Activated T-helper 1 cell treated with anti-CD3 and anti-CD28 coated beads, Interleukin-12 subunit alpha, Interleukin-12 subunit beta, Interleukin-2, Interleukin-4 antibody, amounts not matched to agents 30 ng/mL and 10 ng/mL and 1 ng/mL, durations not matched to agents 14 hours and 24 hours and 36 hours (primary cell): ENCODE data around the gene SIGLEC14. TPM values are rescaled to one million over a fixed set of nuclear protein-coding genes. Genes with fewer than 3 reads are reported as not detected.

Experiments
- DNase-seq: peaks from one replicate; pipeline ENCODE4 v3.0.0; 2021; ENCODE audit warnings: low spot score
- H3K27ac Mint-ChIP-seq: one replicate; pipeline ENCODE4 v1.8.0; 2021; ENCODE audit warnings: mild to moderate bottlenecking, mixed read lengths
- H3K27me3 Mint-ChIP-seq: one replicate; pipeline ENCODE4 v1.8.0; 2022; ENCODE audit warnings: mild to moderate bottlenecking, moderate library complexity, mixed read lengths; ENCODE audit not compliant: insufficient read depth
- H3K36me3 Mint-ChIP-seq: one replicate; pipeline ENCODE4 v1.8.0; 2021; ENCODE audit warnings: low read depth, mixed read lengths
- H3K4me1 Mint-ChIP-seq: one replicate; pipeline ENCODE4 v1.8.0; 2021; ENCODE audit warnings: low read depth, mixed read lengths
- H3K4me3 Mint-ChIP-seq: one replicate; pipeline ENCODE4 v1.8.0; 2021; ENCODE audit warnings: mild to moderate bottlenecking, moderate library complexity, mixed read lengths
- H3K9me3 Mint-ChIP-seq: one replicate; pipeline ENCODE4 v1.8.0; 2021; ENCODE audit warnings: mixed read lengths
- intact Hi-C: fragments of 100-400 bp; cut with micrococcal nuclease; formaldehyde crosslinking; loops from one replicate; pipeline ENCODE4 v1.15.1; 2024
- total RNA-seq: library from RNA; stranded (reverse); gene quantifications from 2 replicates; pipeline ENCODE4 v1.2.3, GENCODE V29; 2022

SIGLEC14 gene
- total RNA-seq, 1 donor from 2014 or later, result not detected

DNA sequence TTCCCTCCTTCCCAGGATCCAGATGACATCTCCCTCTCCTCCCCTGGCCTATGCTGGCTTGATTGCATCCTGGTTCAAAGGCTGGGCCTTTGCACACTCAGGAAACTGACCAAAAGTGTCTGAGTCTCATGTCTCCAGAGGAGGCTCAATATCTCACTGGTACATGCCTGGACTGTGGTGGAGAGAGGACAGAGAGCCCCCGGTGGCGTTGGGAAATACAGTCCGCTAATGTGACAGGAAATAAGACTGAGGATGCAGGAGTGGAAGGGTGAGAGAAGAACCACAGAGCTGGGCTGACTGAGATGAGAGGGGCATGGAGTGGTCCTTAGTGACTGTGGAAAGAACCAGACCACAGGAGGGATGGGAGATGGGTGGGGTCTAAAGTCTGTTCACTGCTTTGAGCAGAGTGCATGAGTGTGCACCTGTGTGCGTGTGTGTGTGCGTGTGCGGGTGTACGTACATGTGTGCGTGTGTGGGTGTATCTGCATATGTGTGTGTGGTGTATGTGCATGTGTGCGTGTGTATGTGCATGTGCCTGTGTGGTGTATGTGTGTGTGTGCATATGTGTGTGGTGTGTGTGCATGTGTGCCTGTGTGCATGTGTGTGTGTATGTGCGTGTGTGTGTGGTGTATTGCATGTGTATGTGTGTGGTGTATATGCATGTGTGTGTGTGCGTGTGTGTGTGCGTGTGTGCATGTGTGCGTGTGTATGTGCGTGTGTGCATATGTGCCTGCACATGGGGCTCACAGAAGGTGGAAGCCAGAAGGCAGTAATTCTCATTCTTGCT is 18.3 kb downstream of the SIGLEC14 start:
- no peaks in the 10 kb centered on the region for H3K4me1 Mint-ChIP-seq
- H3K36me3 Mint-ChIP-seq, result no peaks in the 10 kb centered on the region
- H3K9me3 Mint-ChIP-seq, result no peaks in the 10 kb centered on the region
- intact Hi-C loops, result no loop called here
- no peak for DNase-seq
- H3K4me3 Mint-ChIP-seq, result no peak overlapping the region
- H3K27ac Mint-ChIP-seq, result no peak overlapping the region
- H3K27me3 Mint-ChIP-seq, result peaks cover 10% of the 10 kb centered on the region

GRCh38 chr19:51627491-51628138 is 19.0 kb downstream of the SIGLEC14 start:
- no peaks in the 10 kb centered on the region for H3K36me3 Mint-ChIP-seq
- no peaks in the 10 kb centered on the region for H3K9me3 Mint-ChIP-seq
- no peaks in the 10 kb centered on the region for H3K4me1 Mint-ChIP-seq
- intact Hi-C loops, result no loop called here
- H3K27me3 Mint-ChIP-seq, result peaks cover 10% of the 10 kb centered on the region
- DNase-seq, result no peak
- no peak overlapping the region for H3K27ac Mint-ChIP-seq
- H3K4me3 Mint-ChIP-seq, result no peak overlapping the region

DNA sequence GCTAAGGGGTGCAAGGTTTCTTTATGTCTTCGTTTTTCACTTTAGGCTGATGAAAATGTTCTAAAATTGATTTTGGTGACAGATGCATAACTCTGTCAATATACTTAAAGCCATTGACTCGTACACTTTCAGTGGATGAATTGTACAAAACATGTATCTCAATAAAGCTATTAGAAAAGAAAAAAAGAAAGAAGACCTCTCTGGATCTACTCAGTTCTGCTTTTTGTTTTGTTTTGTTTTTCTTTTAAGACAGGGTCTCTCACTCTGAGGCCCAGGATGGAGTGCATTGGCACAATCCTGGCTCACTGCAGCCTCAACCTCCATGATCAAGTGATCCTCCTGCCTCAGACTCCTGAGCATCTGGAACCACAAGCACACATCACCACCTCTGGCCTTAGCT is 19.9 kb downstream of the SIGLEC14 start:
- H3K9me3 Mint-ChIP-seq, result no peaks in the 10 kb centered on the region
- DNase-seq, result no peak
- H3K27ac Mint-ChIP-seq, result no peak overlapping the region
- H3K4me3 Mint-ChIP-seq, result no peak overlapping the region
- no peaks in the 10 kb centered on the region for H3K4me1 Mint-ChIP-seq
- no peaks in the 10 kb centered on the region for H3K36me3 Mint-ChIP-seq
- peaks cover 5% of the 10 kb centered on the region for H3K27me3 Mint-ChIP-seq
- intact Hi-C loops, result no loop called here

- Mint-ChIP-seq H3K36me3 (no peaks in the 10 kb centered on the region), H3K27me3 (peaks cover 2% of the 10 kb centered on the region), H3K4me1 (no peaks in the 10 kb centered on the region), H3K4me3 (no peak overlapping the region), H3K27ac (no peak overlapping the region), H3K9me3 (no peaks in the 10 kb centered on the region)
- intact Hi-C loops, result no loop called here
- no peak for DNase-seq
These were observed 25.4 kb downstream of the SIGLEC14 start for GRCh38 chr19:51621178-51621577.

DNA sequence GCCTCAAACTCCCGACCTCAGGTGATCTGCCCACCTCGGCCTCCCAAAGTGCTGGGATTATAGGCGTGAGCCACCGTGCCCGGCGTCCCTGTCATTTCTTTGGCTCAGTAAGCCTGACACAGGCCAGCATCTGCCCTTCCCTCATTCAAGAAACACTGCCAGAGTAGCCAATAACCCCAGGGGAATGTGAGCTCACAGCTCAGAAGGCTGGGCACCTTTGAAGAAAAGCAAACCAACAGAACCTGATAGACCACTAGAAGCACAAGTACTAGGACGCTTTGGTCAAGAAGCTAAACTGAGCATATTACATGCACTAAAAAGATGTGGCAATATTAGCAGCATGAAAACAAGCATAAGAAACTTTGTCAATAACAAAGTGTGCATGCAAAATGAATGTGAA is 30.6 kb downstream of the SIGLEC14 start:
- DNase-seq, result no peak
- H3K36me3 Mint-ChIP-seq, result no peaks in the 10 kb centered on the region
- no peak overlapping the region for H3K4me3 Mint-ChIP-seq
- H3K4me1 Mint-ChIP-seq, result no peaks in the 10 kb centered on the region
- H3K27me3 Mint-ChIP-seq, result peaks cover 2% of the 10 kb centered on the region
- no peak overlapping the region for H3K27ac Mint-ChIP-seq
- intact Hi-C loops, result no loop called here
- H3K9me3 Mint-ChIP-seq, result peaks cover 12% of the 10 kb centered on the region

- Mint-ChIP-seq H3K9me3 (peaks cover 12% of the 10 kb centered on the region), H3K36me3 (no peaks in the 10 kb centered on the region), H3K27ac (no peak overlapping the region), H3K4me3 (no peak overlapping the region), H3K4me1 (no peaks in the 10 kb centered on the region), H3K27me3 (peaks cover 2% of the 10 kb centered on the region)
- intact Hi-C loops, result no loop called here
- no peak for DNase-seq
These were observed 31.8 kb downstream of the SIGLEC14 start for GRCh38 chr19:51614789-51615188.

GRCh38 chr19:51610576-51610975 is 36.0 kb downstream of the SIGLEC14 start:
- Mint-ChIP-seq H3K27ac (no peak overlapping the region), H3K36me3 (no peaks in the 10 kb centered on the region), H3K9me3 (peaks cover 12% of the 10 kb centered on the region), H3K4me1 (peaks cover 11% of the 10 kb centered on the region), H3K27me3 (no peaks in the 10 kb centered on the region), H3K4me3 (no peak overlapping the region)
- intact Hi-C loops, result no loop called here
- no peak for DNase-seq

- H3K27ac Mint-ChIP-seq, result no peak overlapping the region
- H3K4me1 Mint-ChIP-seq, result peaks cover 11% of the 10 kb centered on the region
- H3K4me3 Mint-ChIP-seq, result no peak overlapping the region
- DNase-seq, result peak; percentile 46
- H3K9me3 Mint-ChIP-seq, result peaks cover 10% of the 10 kb centered on the region
- H3K27me3 Mint-ChIP-seq, result no peaks in the 10 kb centered on the region
- H3K36me3 Mint-ChIP-seq, result no peaks in the 10 kb centered on the region
- intact Hi-C loops, result no loop called here
These were observed 38.6 kb downstream of the SIGLEC14 start for GRCh38 chr19:51607920-51608562.

DNA sequence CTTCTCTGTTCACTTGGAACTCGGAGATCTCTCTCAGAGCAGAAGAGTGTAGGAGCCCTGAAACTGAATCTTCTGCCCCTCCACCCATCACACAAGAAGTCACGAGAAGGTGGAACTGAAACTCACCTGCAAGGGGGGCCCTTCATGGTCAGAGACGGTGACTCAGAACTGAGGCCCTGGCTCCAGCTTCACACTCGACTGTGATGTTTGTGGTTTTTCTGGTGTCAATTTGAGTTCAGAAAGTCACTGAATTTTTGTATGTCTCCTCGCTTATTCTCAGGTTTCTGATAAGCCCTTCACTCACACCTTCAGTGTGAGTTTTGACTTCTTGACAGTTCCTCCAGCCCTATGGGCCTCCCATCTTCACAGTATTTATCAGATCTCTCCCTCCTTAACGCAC is 39.5 kb downstream of the SIGLEC14 start:
- peaks cover 11% of the 10 kb centered on the region for H3K4me1 Mint-ChIP-seq
- intact Hi-C loops, result no loop called here

GRCh38 chr19:51602189-51602854 is 44.3 kb downstream of the SIGLEC14 start:
- Mint-ChIP-seq H3K36me3 (no peaks in the 10 kb centered on the region), H3K4me1 (peaks cover 5% of the 10 kb centered on the region), H3K4me3 (no peak overlapping the region), H3K9me3 (no peaks in the 10 kb centered on the region), H3K27ac (peak overlapping the region; percentile 11), H3K27me3 (peaks cover 12% of the 10 kb centered on the region)
- DNase-seq, result no peak
- intact Hi-C loops, result loop anchor here (5.0 kb wide), 1 partner anchor 35 kb away; no protein-coding TSS in a partner anchor

More for the DNA sequence above, 39.5 kb downstream of the SIGLEC14 start:
- Mint-ChIP-seq H3K9me3 (peaks cover under 1% of the 10 kb centered on the region), H3K27ac (no peak overlapping the region), H3K36me3 (no peaks in the 10 kb centered on the region), H3K4me3 (no peak overlapping the region), H3K27me3 (peaks cover 3% of the 10 kb centered on the region)
- DNase-seq, result no peak

GRCh38 chr19:51600940-51601580 is 45.6 kb downstream of the SIGLEC14 start:
- H3K36me3 Mint-ChIP-seq, result no peaks in the 10 kb centered on the region
- no peak overlapping the region for H3K4me3 Mint-ChIP-seq
- no peak overlapping the region for H3K27ac Mint-ChIP-seq
- peaks cover 12% of the 10 kb centered on the region for H3K27me3 Mint-ChIP-seq
- intact Hi-C loops, result loop anchor here (5.0 kb wide), 1 partner anchor 36 kb away; no protein-coding TSS in a partner anchor
- no peaks in the 10 kb centered on the region for H3K9me3 Mint-ChIP-seq
- no peak for DNase-seq
- H3K4me1 Mint-ChIP-seq, result no peaks in the 10 kb centered on the region

GRCh38 chr19:51599084-51599483 is 47.5 kb downstream of the SIGLEC14 start:
- H3K36me3 Mint-ChIP-seq, result no peaks in the 10 kb centered on the region
- H3K9me3 Mint-ChIP-seq, result peaks cover 3% of the 10 kb centered on the region
- no peak overlapping the region for H3K27ac Mint-ChIP-seq
- H3K4me3 Mint-ChIP-seq, result no peak overlapping the region
- H3K27me3 Mint-ChIP-seq, result peaks cover 12% of the 10 kb centered on the region
- peaks cover 12% of the 10 kb centered on the region for H3K4me1 Mint-ChIP-seq
- no peak for DNase-seq
- intact Hi-C loops, result no loop called here
